ENCODE measurements around the gene PAPLN.

Gene PAPLN

GRCh38 chr14:73243748-73244147 lies 6.4 kb downstream of the PAPLN start:
- DNase-seq (ENCODE audit: low read depth, low spot score), result no peak
- H3K4me1 ChIP-seq (ENCODE audit: control insufficient read depth, insufficient read depth, low read length), result peaks cover 3% of the 10 kb centered on the region
- WGBS (ENCODE audit: insufficient coverage, insufficient read length), result no CpG with 5 or more reads among the region's 2 CpGs
- H3K27me3 ChIP-seq (ENCODE audit: control insufficient read depth, insufficient read depth, low read length), result peaks cover 5% of the 10 kb centered on the region
- H3K27ac ChIP-seq (ENCODE audit: low read length), result no peak overlapping the region
- no peaks in the 10 kb centered on the region for H3K9me3 ChIP-seq (ENCODE audit: control insufficient read depth, insufficient read depth, low read length)
- H3K4me3 ChIP-seq (ENCODE audit: low read length), result no peak overlapping the region
- 0 out of 2 replicates have a peak, but pooled peaks cover 3% of the 10 kb centered on the region for H3K36me3 ChIP-seq (ENCODE audit: control insufficient read depth, insufficient read depth, low read length)

- DNase-seq (ENCODE audit: low read depth, low spot score), result no peak
- WGBS (ENCODE audit: insufficient coverage, insufficient read length), result no CpG with 5 or more reads among the region's 14 CpGs
- Histone ChIP-seq H3K36me3 (ENCODE audit: control insufficient read depth, insufficient read depth, low read length) (no peaks in the 10 kb centered on the region), H3K4me3 (ENCODE audit: low read length) (no peak overlapping the region), H3K27ac (ENCODE audit: low read length) (no peak overlapping the region), H3K9me3 (ENCODE audit: control insufficient read depth, insufficient read depth, low read length) (no peaks in the 10 kb centered on the region), H3K4me1 (ENCODE audit: control insufficient read depth, insufficient read depth, low read length) (no peaks in the 10 kb centered on the region), H3K27me3 (ENCODE audit: control insufficient read depth, insufficient read depth, low read length) (0 out of 2 replicates have a peak, but pooled peaks cover 1% of the 10 kb centered on the region)
Observed at GRCh38 chr14:73244541-73245290, 7.4 kb downstream of the PAPLN start.

GRCh38 chr14:73245480-73246325 lies 8.4 kb downstream of the PAPLN start:
- Histone ChIP-seq H3K27ac (ENCODE audit: low read length) (no peak overlapping the region), H3K27me3 (ENCODE audit: control insufficient read depth, insufficient read depth, low read length) (no peaks in the 10 kb centered on the region), H3K4me3 (ENCODE audit: low read length) (no peak overlapping the region), H3K36me3 (ENCODE audit: control insufficient read depth, insufficient read depth, low read length) (no peaks in the 10 kb centered on the region), H3K9me3 (ENCODE audit: control insufficient read depth, insufficient read depth, low read length) (no peaks in the 10 kb centered on the region), H3K4me1 (ENCODE audit: control insufficient read depth, insufficient read depth, low read length) (no peaks in the 10 kb centered on the region)
- DNase-seq (ENCODE audit: low read depth, low spot score), result no peak
- no CpG with 5 or more reads among the region's 64 CpGs for WGBS (ENCODE audit: insufficient coverage, insufficient read length)

- Histone ChIP-seq H3K4me3 (ENCODE audit: low read length) (no peak overlapping the region), H3K27ac (ENCODE audit: low read length) (no peak overlapping the region), H3K4me1 (ENCODE audit: control insufficient read depth, insufficient read depth, low read length) (no peaks in the 10 kb centered on the region), H3K27me3 (ENCODE audit: control insufficient read depth, insufficient read depth, low read length) (no peaks in the 10 kb centered on the region), H3K36me3 (ENCODE audit: control insufficient read depth, insufficient read depth, low read length) (no peaks in the 10 kb centered on the region), H3K9me3 (ENCODE audit: control insufficient read depth, insufficient read depth, low read length) (no peaks in the 10 kb centered on the region)
- DNase-seq (ENCODE audit: low read depth, low spot score), result no peak
- WGBS (ENCODE audit: insufficient coverage, insufficient read length), result no CpG with 5 or more reads among the region's 18 CpGs
Observed at GRCh38 chr14:73246387-73247150, 9.3 kb downstream of the PAPLN start.

- Histone ChIP-seq H3K9me3 (ENCODE audit: control insufficient read depth, insufficient read depth, low read length) (no peaks in the 10 kb centered on the region), H3K36me3 (ENCODE audit: control insufficient read depth, insufficient read depth, low read length) (no peaks in the 10 kb centered on the region), H3K4me3 (ENCODE audit: low read length) (no peak overlapping the region), H3K27me3 (ENCODE audit: control insufficient read depth, insufficient read depth, low read length) (no peaks in the 10 kb centered on the region), H3K4me1 (ENCODE audit: control insufficient read depth, insufficient read depth, low read length) (no peaks in the 10 kb centered on the region), H3K27ac (ENCODE audit: low read length) (no peak overlapping the region)
- no CpG with 5 or more reads among the region's 9 CpGs for WGBS (ENCODE audit: insufficient coverage, insufficient read length)
- no peak for DNase-seq (ENCODE audit: low read depth, low spot score)
Observed at GRCh38 chr14:73248108-73248868, 11.0 kb downstream of the PAPLN start.

DNA sequence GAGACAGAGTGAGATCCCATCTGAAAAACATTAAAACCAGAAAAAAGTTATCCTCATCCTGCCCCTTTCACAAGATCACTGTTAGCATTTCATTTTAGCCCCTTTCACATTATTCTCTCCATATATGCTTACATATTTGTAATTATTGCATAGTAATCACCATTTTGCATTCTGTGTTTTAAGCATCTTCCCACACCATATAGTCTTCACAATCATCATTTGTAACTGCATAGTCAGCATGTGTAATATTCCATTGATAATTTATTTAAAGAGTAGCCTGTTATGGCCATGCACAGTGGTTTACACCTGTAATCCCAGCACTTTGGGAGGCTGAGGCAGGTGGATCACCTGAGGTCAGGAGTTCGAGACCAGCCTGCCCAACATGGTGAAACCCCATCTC lies 11.8 kb downstream of the PAPLN start:
- Histone ChIP-seq H3K36me3 (ENCODE audit: control insufficient read depth, insufficient read depth, low read length) (no peaks in the 10 kb centered on the region), H3K27ac (ENCODE audit: low read length) (no peak overlapping the region), H3K4me3 (ENCODE audit: low read length) (no peak overlapping the region), H3K27me3 (ENCODE audit: control insufficient read depth, insufficient read depth, low read length) (no peaks in the 10 kb centered on the region), H3K9me3 (ENCODE audit: control insufficient read depth, insufficient read depth, low read length) (no peaks in the 10 kb centered on the region), H3K4me1 (ENCODE audit: control insufficient read depth, insufficient read depth, low read length) (no peaks in the 10 kb centered on the region)
- no peak for DNase-seq (ENCODE audit: low read depth, low spot score)
- no CpG with 5 or more reads among the region's 1 CpG for WGBS (ENCODE audit: insufficient coverage, insufficient read length)

GRCh38 chr14:73249564-73250316 lies 12.4 kb downstream of the PAPLN start:
- no peak overlapping the region for H3K4me3 ChIP-seq (ENCODE audit: low read length)
- H3K27me3 ChIP-seq (ENCODE audit: control insufficient read depth, insufficient read depth, low read length), result no peaks in the 10 kb centered on the region
- no peak for DNase-seq (ENCODE audit: low read depth, low spot score)
- no peaks in the 10 kb centered on the region for H3K9me3 ChIP-seq (ENCODE audit: control insufficient read depth, insufficient read depth, low read length)
- no peaks in the 10 kb centered on the region for H3K36me3 ChIP-seq (ENCODE audit: control insufficient read depth, insufficient read depth, low read length)
- H3K27ac ChIP-seq (ENCODE audit: low read length), result no peak overlapping the region
- WGBS (ENCODE audit: insufficient coverage, insufficient read length), result no CpG with 5 or more reads among the region's 13 CpGs
- H3K4me1 ChIP-seq (ENCODE audit: control insufficient read depth, insufficient read depth, low read length), result no peaks in the 10 kb centered on the region

DNA sequence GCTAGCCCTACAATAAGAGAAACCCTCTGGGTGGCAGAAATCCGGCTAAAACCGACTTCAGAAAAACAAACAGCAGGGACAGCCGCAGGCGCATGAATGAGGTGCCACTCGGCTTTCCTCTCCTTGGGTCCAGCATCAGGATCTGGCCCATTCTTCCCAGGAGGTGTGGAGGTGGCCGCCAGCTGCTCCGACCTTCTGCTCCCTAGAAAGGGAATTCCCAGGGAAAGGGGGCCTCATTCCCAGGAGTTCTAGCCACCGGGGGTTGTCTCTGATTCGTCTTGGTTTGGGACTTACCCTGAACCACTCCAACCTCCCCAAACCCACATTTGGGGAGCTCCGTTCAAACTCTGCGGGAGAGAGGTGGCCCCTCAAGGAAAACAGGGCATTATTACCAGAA lies 13.0 kb downstream of the PAPLN start:
- Histone ChIP-seq H3K4me1 (ENCODE audit: control insufficient read depth, insufficient read depth, low read length) (no peaks in the 10 kb centered on the region), H3K27ac (ENCODE audit: low read length) (no peak overlapping the region), H3K36me3 (ENCODE audit: control insufficient read depth, insufficient read depth, low read length) (no peaks in the 10 kb centered on the region), H3K27me3 (ENCODE audit: control insufficient read depth, insufficient read depth, low read length) (no peaks in the 10 kb centered on the region), H3K4me3 (ENCODE audit: low read length) (no peak overlapping the region), H3K9me3 (ENCODE audit: control insufficient read depth, insufficient read depth, low read length) (no peaks in the 10 kb centered on the region)
- DNase-seq (ENCODE audit: low read depth, low spot score), result no peak
- WGBS (ENCODE audit: insufficient coverage, insufficient read length), result no CpG with 5 or more reads among the region's 11 CpGs

GRCh38 chr14:73250781-73251500 lies 13.6 kb downstream of the PAPLN start:
- WGBS (ENCODE audit: insufficient coverage, insufficient read length), result no CpG with 5 or more reads among the region's 27 CpGs
- no peak for DNase-seq (ENCODE audit: low read depth, low spot score)
- Histone ChIP-seq H3K4me1 (ENCODE audit: control insufficient read depth, insufficient read depth, low read length) (no peaks in the 10 kb centered on the region), H3K4me3 (ENCODE audit: low read length) (no peak overlapping the region), H3K9me3 (ENCODE audit: control insufficient read depth, insufficient read depth, low read length) (no peaks in the 10 kb centered on the region), H3K36me3 (ENCODE audit: control insufficient read depth, insufficient read depth, low read length) (no peaks in the 10 kb centered on the region), H3K27me3 (ENCODE audit: control insufficient read depth, insufficient read depth, low read length) (no peaks in the 10 kb centered on the region), H3K27ac (ENCODE audit: low read length) (no peak overlapping the region)
